AG04449 (cell line): ENCODE measurements around the gene MTA3.
A peak's percentile ranks its signal among the peaks of the same experiment; 100 is the strongest.

Experiments
- CTCF ChIA-PET: fragments of 350-600 bp; formaldehyde crosslinking; extraction: SDS; loops from one replicate; lab custom pipeline; 2021; ENCODE audit warnings: antibody characterized with exemption; lab: Yijun Ruan, JAX
- POLR2A ChIA-PET: fragments of 400-600, 350-600 bp; formaldehyde crosslinking; extraction: SDS; loops from one replicate; lab custom pipeline; 2020; ENCODE audit warnings: antibody characterized with exemption, inconsistent platforms; lab: Yijun Ruan, JAX
- DNase-seq: peaks from one replicate; pipeline ENCODE4 v3.0.0-alpha.2; 2010; ENCODE audit warnings: low read depth, low spot score
- H3K4me3 ChIP-seq: 2 replicates; pipeline ENCODE4 v1.5.1; 2011; ENCODE audit warnings: low read depth, mild to moderate bottlenecking, control low read depth, low read length
- CTCF ChIP-seq: IDR thresholded peaks from one replicate; pipeline ENCODE4 v1.5.1; 2011; ENCODE audit warnings: mild to moderate bottlenecking, moderate library complexity, low read length, control low read depth, inconsistent platforms; ENCODE audit not compliant: insufficient read depth; ENCODE audit errors: missing control alignments

The MTA3 gene

GRCh38 chr2:42566025-42566424, 2.4 kb upstream of the MTA3 start:
- H3K4me3 ChIP-seq: no peak overlapping the region
- ChIA-PET POLR2A (no interaction called here), CTCF (interaction anchor here (1.0 to 1.6 kb wide), 2 partner anchors 34 to 98 kb away, joined by 3 read pairs; no protein-coding TSS in a partner anchor)
- no peak for TF ChIP-seq CTCF
- DNase-seq: no peak

- POLR2A ChIA-PET: no interaction called here
- H3K4me3 ChIP-seq: no peak overlapping the region
- CTCF ChIA-PET: interaction anchor here (1.0 kb wide), 1 partner anchor 33 kb away, joined by 3 read pairs; no protein-coding TSS in a partner anchor
- TF ChIP-seq CTCF: no peak
- DNase-seq: no peak
Observed at GRCh38 chr2:42566837-42567321, 1.6 kb upstream of the MTA3 start.

GRCh38 chr2:42567364-42567763, 1.1 kb upstream of the MTA3 start:
- H3K4me3 ChIP-seq: no peak overlapping the region
- TF ChIP-seq CTCF: no peak
- POLR2A ChIA-PET: no interaction called here
- DNase-seq: peak; percentile 55
- CTCF ChIA-PET: interaction anchor here (1.0 kb wide), 1 partner anchor 33 kb away, joined by 3 read pairs; no protein-coding TSS in a partner anchor

DNA sequence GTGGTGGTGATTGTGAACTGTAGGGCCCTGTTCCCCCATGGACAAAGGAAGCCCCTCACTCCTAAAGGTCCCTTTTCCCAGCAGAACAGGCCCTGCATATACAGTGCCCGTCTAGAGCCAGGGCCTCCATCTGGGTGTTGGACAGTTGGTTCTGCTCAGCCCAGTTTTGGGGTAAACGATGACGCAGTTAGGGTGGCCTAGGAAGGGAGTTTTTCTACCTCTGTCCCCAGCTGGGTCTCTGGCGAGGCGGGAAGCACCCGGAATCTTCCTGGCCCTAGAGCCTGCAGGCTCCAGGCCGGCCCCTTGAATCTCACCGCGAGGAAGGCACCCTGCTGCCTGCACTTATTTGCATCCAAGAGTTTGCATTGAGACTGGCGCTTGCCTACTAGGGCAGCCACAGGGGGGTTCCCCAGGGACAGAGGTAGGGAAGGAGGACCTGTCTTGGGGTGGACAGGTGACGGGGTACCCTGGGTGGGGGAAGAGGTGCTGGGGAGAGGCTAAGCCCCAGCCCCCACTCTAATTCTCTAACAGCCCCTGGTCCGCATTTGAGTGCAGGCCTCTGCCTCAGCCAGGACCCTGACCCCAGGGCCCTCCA, 529 bp upstream of the MTA3 start:
- CTCF ChIA-PET: no interaction called here

GRCh38 chr2:42569116-42569711, 782 bp downstream of the MTA3 start:
- peak overlapping the region; percentile 82 for H3K4me3 ChIP-seq
- TF ChIP-seq CTCF: no peak
- ChIA-PET CTCF (no interaction called here), POLR2A (no interaction called here)
- DNase-seq: no peak

More for the DNA sequence above, 529 bp upstream of the MTA3 start:
- H3K4me3 ChIP-seq: peak overlapping the region; percentile 6; the same call in 1 of the 2 replicates
- DNase-seq: no peak
- POLR2A ChIA-PET: no interaction called here
- no peak for TF ChIP-seq CTCF

- DNase-seq: no peak
- no peak for TF ChIP-seq CTCF
- CTCF ChIA-PET: no interaction called here
- peak overlapping the region; percentile 82 for H3K4me3 ChIP-seq
- POLR2A ChIA-PET: no interaction called here
Observed at GRCh38 chr2:42569883-42570282, 1.5 kb downstream of the MTA3 start.
